Ovary (tissue), 9 donors: ENCODE data around the gene CFAP92. TPM values are rescaled to one million over a fixed set of nuclear protein-coding genes. Genes with fewer than 3 reads are reported as not detected.

Experiments
- DNase-seq, 5 donors: peaks; one replicate each; pipeline ENCODE4 v3.0.0-alpha.2; 2019 to 2020
- H3K27ac ChIP-seq, 2 donors: fragments of 200-600 bp; one replicate each; pipeline versions ENCODE4 v1.5.1 to v1.8.0; 2019 to 2022
- H3K27me3 ChIP-seq: fragments of 200-600 bp; one replicate; pipeline ENCODE4 v1.8.0; 2022
- H3K36me3 ChIP-seq: fragments of 200-600 bp; sonication (generic); one replicate; pipeline ENCODE4 v1.5.1; 2019
- H3K4me1 ChIP-seq: one replicate; pipeline ENCODE4 v1.8.1; 2013; ENCODE audit warnings: mild to moderate bottlenecking, moderate library complexity; ENCODE audit not compliant: insufficient read depth
- H3K4me3 ChIP-seq: fragments of 200-600 bp; sonication (generic); one replicate; pipeline ENCODE4 v1.5.1; 2017
- H3K9me3 ChIP-seq, 2 donors: fragments of 200-600 bp in 1 of 2; sonication (generic) in 1 of 2; one replicate each; pipeline versions ENCODE4 v1.5.1 to v1.8.1; 2013 to 2019; ENCODE audit warnings: mild to moderate bottlenecking in 1 of 2, moderate library complexity in 1 of 2
- CTCF ChIP-seq, 3 donors: fragments of 450-650 bp in 2 of 3; fragments of 200-600 bp in 1 of 3; IDR thresholded peaks; one replicate each; pipeline versions ENCODE4 v1.5.1 to v1.8.0; 2016 to 2022; ENCODE audit warnings: antibody characterized with exemption in 3 of 3, mild to moderate bottlenecking in 1 of 3
- EP300 ChIP-seq: sonication (generic); formaldehyde crosslinking; IDR thresholded peaks from one replicate; pipeline ENCODE4 v1.6.1; 2017; ENCODE audit warnings: antibody characterized with exemption
- POLR2A ChIP-seq: fragments of 450-650 bp; IDR thresholded peaks from one replicate; pipeline ENCODE4 v1.6.1; 2017; ENCODE audit warnings: antibody characterized with exemption, mild to moderate bottlenecking, moderate library complexity
- WGBS, 3 donors: extraction: QIAGEN DNeasy Blood & Tissue Kit in 1 of 3; methylation state at CpG; one replicate each; pipeline versions ENCODE4 v1.1.5 to v1.1.7; 2013 to 2017; 5-methylcytosine and 5-hydroxymethylcytosine counted together
- intact Hi-C, 4 donors: fragments of 100-400 bp; cut with DNase I; formaldehyde crosslinking; loops; one replicate each; pipeline versions ENCODE4 v1.11.0 to v1.15.1; 2022 to 2023
- polyA plus RNA-seq, 2 donors: library from polyadenylated mRNA; stranded (reverse); fragments of 200-250 nt in 1 of 2; fragments of 350-450 nt in 1 of 2; fragmentation: Illumina TruSeq in 1 of 2; extraction: RNeasy Lipid Tissue Mini Kit (QIAGEN cat#74804) in 1 of 2; gene quantifications; one replicate each; pipeline ENCODE4 v1.2.3, GENCODE V29; 2013 to 2014
- total RNA-seq, 7 donors: library from RNA; depleted of rRNA in 2 of 7; stranded (reverse); fragments of >200 nt in 2 of 7; fragmentation: NEBNext Ultra II Directional in 3 of 7; extraction: Animal tissue kit (Norgen Biotek cat#: 25700) in 3 of 7; gene quantifications; one replicate each; pipeline versions ENCODE4 v1.1.0 to v1.2.4, GENCODE V29; 2016 to 2023
- donor health status: DM: no; HTN: no; CAD: no; lungs with moderate emphysema.
- donor health status: DM: no; HTN: no; CAD: no.
- donor health status: Bipolar disorder and iron deficiency.
- donor health status: DM: yes; HTN: yes; CAD: no.
- donor health status: DM: no; HTN: no; CAD: no.
- donor health status: DM: yes; HTN: yes; CAD: no.

CFAP92 gene
- total and polyA plus RNA-seq, 9 donors, result 0.89 to 3.8 (median 1.5) TPM

- WGBS, 3 donors, result 91 to 93% (median 91%) methylated on average over 9 of the region's 9 CpGs
- Histone ChIP-seq H3K4me1 (no peaks in the 10 kb centered on the region), H3K27ac (no peak overlapping the region), H3K36me3 (no peaks in the 10 kb centered on the region), H3K27me3 (no peaks in the 10 kb centered on the region), H3K9me3 (no peaks in the 10 kb centered on the region), H3K4me3 (no peak overlapping the region)
- no peak for DNase-seq
- intact Hi-C loops, result no loop called here
- TF ChIP-seq EP300, result no peak
- TF ChIP-seq CTCF (IDR thresholded peaks at IDR 0.05), result no peak
- TF ChIP-seq POLR2A, result no peak
These were observed 91.5 kb downstream of the CFAP92 start for GRCh38 chr3:128902426-128902825.

DNA sequence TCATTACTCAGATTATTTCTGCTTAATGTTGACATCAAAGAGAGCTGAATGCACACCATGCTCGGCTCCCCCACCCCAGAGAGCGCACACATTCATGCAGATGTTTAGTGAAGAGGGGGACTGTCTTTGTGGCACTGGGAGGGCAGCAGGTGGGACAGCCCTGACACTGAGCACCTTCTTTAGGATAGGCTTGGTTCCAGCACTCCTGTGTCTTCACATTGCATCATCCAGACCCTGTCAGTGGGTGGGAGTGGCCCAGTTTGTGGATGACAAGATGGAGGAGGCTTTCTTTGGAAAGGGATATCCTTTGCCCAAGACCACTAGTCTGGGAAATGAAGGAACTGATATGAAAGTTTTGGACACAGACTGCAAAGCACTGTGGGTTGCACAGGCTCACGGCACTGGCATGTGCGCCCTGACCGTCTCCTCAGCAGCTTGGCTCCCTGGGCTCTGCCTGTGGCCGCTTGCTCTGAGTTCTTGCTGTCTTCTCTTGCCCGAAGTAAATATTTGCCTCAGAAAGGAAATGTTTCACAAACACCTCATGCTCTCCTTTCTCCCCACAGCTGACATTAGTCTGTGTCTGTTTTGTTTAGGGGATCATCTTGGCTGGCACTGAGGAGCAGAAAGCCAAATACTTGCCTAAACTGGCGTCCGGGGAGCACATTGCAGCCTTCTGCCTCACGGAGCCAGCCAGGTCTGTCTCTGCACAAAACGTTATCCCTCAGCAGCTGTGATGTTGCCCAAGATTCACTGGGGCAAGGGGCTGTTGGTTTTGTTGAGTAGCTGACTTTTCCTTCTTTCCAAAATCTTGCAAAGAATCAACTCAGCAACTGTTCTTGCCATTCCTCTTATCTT, 97.8 kb downstream of the CFAP92 start:
- TF ChIP-seq POLR2A (no peak), EP300 (no peak), CTCF (IDR thresholded peaks at IDR 0.05) (no peak)
- Histone ChIP-seq H3K4me1 (no peaks in the 10 kb centered on the region), H3K9me3 (no peaks in the 10 kb centered on the region), H3K27ac (no peak overlapping the region), H3K36me3 (no peaks in the 10 kb centered on the region), H3K27me3 (no peaks in the 10 kb centered on the region), H3K4me3 (no peak overlapping the region)
- 74 to 88% (median 84%) methylated on average over 11 of the region's 11 CpGs for WGBS, 3 donors
- intact Hi-C loops, result no loop called here
- DNase-seq, result no peak

- H3K36me3 ChIP-seq, result no peaks in the 10 kb centered on the region
- no peak overlapping the region for H3K27ac ChIP-seq
- peak in 1 of 5 donors; percentile 12 for DNase-seq
- 91 to 96% (median 93%) methylated on average over 7 of the region's 7 CpGs for WGBS, 3 donors
- no peak for TF ChIP-seq POLR2A
- no peak for TF ChIP-seq EP300
- TF ChIP-seq CTCF (IDR thresholded peaks at IDR 0.05), result no peak
- no peaks in the 10 kb centered on the region for H3K9me3 ChIP-seq
- no peaks in the 10 kb centered on the region for H3K4me1 ChIP-seq
- no peak overlapping the region for H3K4me3 ChIP-seq
- no peaks in the 10 kb centered on the region for H3K27me3 ChIP-seq
- intact Hi-C loops, result no loop called here
These were observed 104.6 kb downstream of the CFAP92 start for GRCh38 chr3:128889139-128889894.

DNA sequence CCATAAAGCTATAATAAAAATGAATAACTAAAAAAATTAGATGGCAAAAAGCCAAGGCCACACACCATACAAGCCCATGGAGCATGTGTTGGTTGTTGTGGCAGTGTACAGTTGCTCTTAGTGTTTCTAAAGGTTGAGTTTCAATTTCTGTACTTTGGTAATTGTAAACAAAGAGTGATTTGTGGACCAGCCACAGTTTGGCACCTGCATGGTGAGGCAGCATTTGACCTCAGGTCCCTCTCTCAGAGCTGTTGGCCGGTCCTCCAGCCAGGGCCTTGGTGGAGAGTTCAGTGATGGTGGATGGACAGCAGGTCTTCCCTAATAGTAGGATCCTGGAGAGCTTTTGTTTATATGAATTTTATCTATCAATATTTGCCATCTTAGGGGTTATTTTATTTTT, 108.9 kb downstream of the CFAP92 start:
- Histone ChIP-seq H3K36me3 (no peaks in the 10 kb centered on the region), H3K9me3 (no peaks in the 10 kb centered on the region), H3K27me3 (no peaks in the 10 kb centered on the region), H3K27ac (no peak overlapping the region), H3K4me3 (no peak overlapping the region), H3K4me1 (peaks cover 7% of the 10 kb centered on the region)
- 95 to 96% (median 96%) methylated on average over 1 of the region's 1 CpG for WGBS, 3 donors
- TF ChIP-seq CTCF (IDR thresholded peaks at IDR 0.05) (no peak), EP300 (no peak), POLR2A (no peak)
- DNase-seq, result no peak
- intact Hi-C loops, result no loop called here
